ENCODE results near the gene TRMO.

Gene TRMO

GRCh38 chr9:97857606-97858392, 64.5 kb downstream of the TRMO start:
- no peak for DNase-seq

GRCh38 chr9:97856857-97857605, 65.3 kb downstream of the TRMO start:
- no peak for DNase-seq

GRCh38 chr9:97855899-97856298, 66.4 kb downstream of the TRMO start:
- no peak for DNase-seq

GRCh38 chr9:97855486-97855875, 66.8 kb downstream of the TRMO start:
- no peak for DNase-seq

- DNase-seq, result no peak
These were observed 67.4 kb downstream of the TRMO start for GRCh38 chr9:97854696-97855485.

Data from activated CD4-positive, alpha-beta T cell treated with anti-CD3 and anti-CD28 coated beads for 1 hour (primary cell).